Measurements from ENCODE around the gene AKT1S1. TPM values are rescaled to one million over a fixed set of nuclear protein-coding genes. Genes with fewer than 3 reads are reported as not detected.

The AKT1S1 gene
- total RNA-seq, 1 donor from 2014 or later = 52.0 TPM

DNA sequence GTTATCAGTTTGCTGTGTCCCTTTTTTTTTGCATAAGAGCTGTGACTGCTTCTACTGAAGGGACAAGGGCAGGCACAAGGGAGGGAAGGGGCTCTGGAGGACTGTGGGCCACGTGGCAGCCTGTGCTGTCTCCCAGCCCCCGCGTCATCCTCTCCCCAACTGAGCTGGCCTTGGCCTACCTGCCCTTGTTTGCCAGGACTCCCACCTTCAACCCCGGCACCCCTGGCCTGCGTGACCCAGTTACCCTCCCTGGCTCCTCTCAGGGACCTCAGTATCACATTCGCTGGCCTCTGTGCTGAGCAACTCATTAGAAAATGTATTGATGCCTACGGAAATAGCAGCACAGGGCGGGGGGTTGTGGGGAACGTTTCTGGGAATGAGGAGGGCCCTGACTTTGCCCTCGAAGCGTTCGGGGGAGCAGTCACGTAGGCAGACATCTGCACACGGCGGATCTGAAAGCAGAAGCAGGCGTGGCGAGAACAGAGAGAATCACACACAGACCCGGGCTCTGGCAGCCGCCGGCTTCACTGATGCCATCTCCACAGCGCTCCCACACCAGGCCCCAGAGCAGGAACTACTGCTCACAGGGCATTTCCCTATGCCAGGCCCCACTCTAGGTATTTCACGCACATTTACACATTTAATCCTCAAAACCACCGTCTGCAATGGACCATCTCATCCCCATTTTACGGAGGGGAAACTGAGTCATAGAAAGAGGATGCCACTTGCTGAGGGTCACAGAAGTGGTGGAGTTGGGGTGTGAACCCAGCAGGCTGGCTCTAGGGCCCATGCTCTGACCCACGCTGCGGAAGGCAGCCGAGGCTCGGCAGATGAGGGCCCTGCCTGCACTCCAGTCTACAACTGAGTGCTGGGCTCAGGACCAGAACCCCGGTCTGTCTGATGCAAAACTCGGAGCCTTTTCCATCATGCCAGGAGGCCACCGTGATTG is 46.2 kb upstream of the AKT1S1 start:
- H3K36me3 Mint-ChIP-seq (ENCODE audit: low read depth) = peaks cover 12% of the 10 kb centered on the region
- TF ChIP-seq, protein P1, sequence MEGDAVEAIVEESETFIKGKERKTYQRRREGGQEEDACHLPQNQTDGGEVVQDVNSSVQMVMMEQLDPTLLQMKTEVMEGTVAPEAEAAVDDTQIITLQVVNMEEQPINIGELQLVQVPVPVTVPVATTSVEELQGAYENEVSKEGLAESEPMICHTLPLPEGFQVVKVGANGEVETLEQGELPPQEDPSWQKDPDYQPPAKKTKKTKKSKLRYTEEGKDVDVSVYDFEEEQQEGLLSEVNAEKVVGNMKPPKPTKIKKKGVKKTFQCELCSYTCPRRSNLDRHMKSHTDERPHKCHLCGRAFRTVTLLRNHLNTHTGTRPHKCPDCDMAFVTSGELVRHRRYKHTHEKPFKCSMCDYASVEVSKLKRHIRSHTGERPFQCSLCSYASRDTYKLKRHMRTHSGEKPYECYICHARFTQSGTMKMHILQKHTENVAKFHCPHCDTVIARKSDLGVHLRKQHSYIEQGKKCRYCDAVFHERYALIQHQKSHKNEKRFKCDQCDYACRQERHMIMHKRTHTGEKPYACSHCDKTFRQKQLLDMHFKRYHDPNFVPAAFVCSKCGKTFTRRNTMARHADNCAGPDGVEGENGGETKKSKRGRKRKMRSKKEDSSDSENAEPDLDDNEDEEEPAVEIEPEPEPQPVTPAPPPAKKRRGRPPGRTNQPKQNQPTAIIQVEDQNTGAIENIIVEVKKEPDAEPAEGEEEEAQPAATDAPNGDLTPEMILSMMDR (IDR thresholded peaks at IDR 0.05) = no peak
- no peak for DNase-seq (ENCODE audit: low spot score)
- no peak overlapping the region for H3K4me3 Mint-ChIP-seq (ENCODE audit: unreplicated experiment)
- H3K27me3 Mint-ChIP-seq (ENCODE audit: low read depth) = no peaks in the 10 kb centered on the region
- no peak overlapping the region for H3K27ac Mint-ChIP-seq (ENCODE audit: unreplicated experiment)
- peaks cover 30% of the 10 kb centered on the region for H3K4me1 Mint-ChIP-seq (ENCODE audit: low read depth)
- H3K9me3 Mint-ChIP-seq (ENCODE audit: low read depth) = no peaks in the 10 kb centered on the region

DNA sequence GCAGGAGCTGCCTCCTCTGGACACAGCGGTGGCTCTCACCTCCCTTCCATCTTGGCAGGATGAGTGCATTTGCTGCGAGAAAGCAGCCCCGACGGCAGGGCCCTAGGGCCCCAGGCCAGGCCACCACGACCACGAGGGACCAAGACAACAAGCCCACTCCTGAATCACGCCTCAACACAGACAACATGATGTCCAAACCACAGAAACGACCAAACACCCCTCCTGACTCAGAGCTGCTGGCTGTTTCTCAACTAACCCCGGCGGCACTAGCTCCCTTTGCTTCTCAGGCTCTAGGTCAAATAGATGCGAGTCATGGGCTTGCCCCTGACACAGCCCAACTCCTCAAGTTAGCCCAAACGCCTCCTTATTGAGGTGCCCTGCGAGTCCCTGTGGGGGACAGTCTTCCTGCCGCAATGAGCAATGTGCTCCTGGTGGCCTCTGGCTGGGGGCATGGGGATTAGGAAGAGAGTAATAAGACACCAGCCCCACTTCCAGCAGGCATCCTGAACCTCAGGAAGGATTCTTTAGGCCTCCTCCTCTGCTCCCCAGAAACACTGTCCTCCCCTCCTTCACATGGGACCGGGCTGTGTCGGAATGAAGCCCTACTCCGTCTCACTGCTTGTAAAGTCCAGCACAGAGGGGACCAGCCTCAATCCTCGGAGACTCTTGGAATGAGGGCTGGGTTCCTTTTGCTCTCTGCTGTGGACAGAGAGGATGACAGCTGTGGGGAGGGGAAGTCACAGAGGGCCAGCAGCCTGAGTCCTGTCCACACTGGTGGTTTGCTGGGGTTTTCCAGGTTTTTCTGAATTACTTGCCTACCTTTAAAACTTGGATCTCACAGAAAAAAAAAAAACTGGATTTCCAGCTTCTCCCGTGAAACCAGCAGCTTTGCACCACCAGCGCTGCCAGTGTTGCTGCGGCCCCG is 45.0 kb upstream of the AKT1S1 start:
- DNase-seq (ENCODE audit: low spot score) = no peak
- TF ChIP-seq, protein P1 (IDR thresholded peaks at IDR 0.05) = no peak
- Mint-ChIP-seq H3K4me3 (ENCODE audit: unreplicated experiment) (no peak overlapping the region), H3K27me3 (ENCODE audit: low read depth) (no peaks in the 10 kb centered on the region), H3K9me3 (ENCODE audit: low read depth) (no peaks in the 10 kb centered on the region), H3K4me1 (ENCODE audit: low read depth) (peaks cover 19% of the 10 kb centered on the region), H3K36me3 (ENCODE audit: low read depth) (peaks cover 12% of the 10 kb centered on the region), H3K27ac (ENCODE audit: unreplicated experiment) (peak overlapping the region; percentile 27)

DNA sequence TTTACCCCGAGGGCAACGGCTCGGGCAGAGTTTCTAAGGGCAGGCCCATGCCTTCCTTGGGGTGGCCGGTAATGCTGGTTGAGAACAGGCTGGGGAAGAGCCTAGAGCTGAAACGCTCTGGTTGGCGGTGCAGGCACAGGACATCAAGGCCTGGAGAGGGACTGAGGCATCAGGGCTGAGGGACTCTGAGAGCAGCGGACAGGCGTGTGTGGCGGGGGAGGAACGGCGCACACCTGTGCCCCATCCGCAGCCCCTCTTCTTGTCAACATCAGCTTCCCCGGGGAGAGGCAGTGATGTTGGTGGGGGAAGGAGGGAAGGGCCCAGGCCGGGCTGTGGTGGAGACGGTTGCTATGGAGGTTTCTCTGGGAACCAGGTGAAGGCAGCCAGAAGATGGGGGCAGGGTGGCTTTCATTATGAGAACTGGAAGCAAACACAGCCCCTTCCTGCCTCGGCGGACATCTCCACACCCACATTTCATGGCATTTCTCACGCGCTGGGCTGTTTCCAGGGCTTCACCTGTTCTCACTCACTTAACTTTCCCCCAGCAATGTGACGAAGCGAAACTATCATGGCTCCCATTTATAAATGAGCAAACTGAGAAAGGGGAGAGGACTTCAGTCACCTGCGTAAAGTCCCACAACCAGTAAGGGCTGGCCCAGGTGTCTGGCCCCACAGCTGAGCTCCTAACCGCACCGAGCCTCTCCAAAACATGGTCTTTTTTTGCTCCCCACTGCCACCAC is 43.6 kb upstream of the AKT1S1 start:
- TF ChIP-seq, protein P1 (IDR thresholded peaks at IDR 0.05) = no peak
- DNase-seq (ENCODE audit: low spot score) = no peak
- Mint-ChIP-seq H3K27ac (ENCODE audit: unreplicated experiment) (no peak overlapping the region), H3K9me3 (ENCODE audit: low read depth) (no peaks in the 10 kb centered on the region), H3K4me1 (ENCODE audit: low read depth) (peaks cover 15% of the 10 kb centered on the region), H3K4me3 (ENCODE audit: unreplicated experiment) (no peak overlapping the region), H3K36me3 (ENCODE audit: low read depth) (peaks cover 12% of the 10 kb centered on the region), H3K27me3 (ENCODE audit: low read depth) (no peaks in the 10 kb centered on the region)

DNA sequence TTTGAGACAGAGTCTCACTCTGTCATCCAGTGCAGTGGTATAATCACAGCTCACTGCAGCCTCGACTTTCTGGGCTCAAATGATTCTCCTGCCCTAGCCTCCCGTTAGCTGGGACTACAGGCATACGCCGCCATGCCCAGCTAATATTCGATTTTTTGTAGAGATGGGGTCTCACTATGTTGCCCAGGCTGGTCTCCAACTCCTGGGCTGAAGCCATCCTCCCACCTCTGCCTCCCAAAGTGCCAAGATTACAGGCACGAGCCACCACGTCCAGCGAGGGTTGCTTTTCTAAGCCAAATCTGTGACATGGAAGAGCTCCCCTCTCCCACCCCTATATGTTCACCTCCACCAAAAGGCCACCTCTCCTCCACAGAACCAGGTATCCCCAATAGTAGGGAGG is 40.9 kb upstream of the AKT1S1 start:
- Mint-ChIP-seq H3K4me3 (ENCODE audit: unreplicated experiment) (no peak overlapping the region), H3K9me3 (ENCODE audit: low read depth) (peaks cover 4% of the 10 kb centered on the region), H3K4me1 (ENCODE audit: low read depth) (peaks cover 4% of the 10 kb centered on the region), H3K27ac (ENCODE audit: unreplicated experiment) (peak overlapping the region; percentile 41), H3K36me3 (ENCODE audit: low read depth) (peaks cover 14% of the 10 kb centered on the region), H3K27me3 (ENCODE audit: low read depth) (no peaks in the 10 kb centered on the region)
- no peak for DNase-seq (ENCODE audit: low spot score)
- TF ChIP-seq, protein P1 (IDR thresholded peaks at IDR 0.05) = no peak
